ENCODE results near the gene GTF2F2.
"Not testable (repeated sequence)": the region's sequence is repeated elsewhere in the genome, so short reads cannot be mapped to it uniquely, and the experiment has no call there.

Gene GTF2F2

GRCh38 chr13:45215392-45216077 lies 95.2 kb downstream of the GTF2F2 start:
- no peak for DNase-seq (ENCODE audit: low spot score)

- DNase-seq (ENCODE audit: low spot score) = no peak
Observed at GRCh38 chr13:45216193-45216592, 95.9 kb downstream of the GTF2F2 start.

GRCh38 chr13:45218689-45219088 lies 98.4 kb downstream of the GTF2F2 start:
- no peak for DNase-seq (ENCODE audit: low spot score)

- DNase-seq (ENCODE audit: low spot score) = no peak
Observed at GRCh38 chr13:45219123-45219891, 99.0 kb downstream of the GTF2F2 start.

- peak; percentile 37 for DNase-seq (ENCODE audit: low spot score)
Observed at GRCh38 chr13:45219938-45220375, 99.6 kb downstream of the GTF2F2 start.

- DNase-seq (ENCODE audit: low spot score) = no peak
Observed at GRCh38 chr13:45220403-45220802, 100.1 kb downstream of the GTF2F2 start.

- no peak for DNase-seq (ENCODE audit: low spot score)
Observed at GRCh38 chr13:45222516-45222915, 102.2 kb downstream of the GTF2F2 start.

GRCh38 chr13:45222919-45223318 lies 102.6 kb downstream of the GTF2F2 start:
- DNase-seq (ENCODE audit: low spot score) = no peak

- peak; percentile 44 for DNase-seq (ENCODE audit: low spot score)
Observed at GRCh38 chr13:45224176-45224575, 103.9 kb downstream of the GTF2F2 start.

- no peak for DNase-seq (ENCODE audit: low spot score)
Observed at GRCh38 chr13:45225370-45225769, 105.1 kb downstream of the GTF2F2 start.

GRCh38 chr13:45226024-45226423 lies 105.7 kb downstream of the GTF2F2 start:
- DNase-seq (ENCODE audit: low spot score) = no peak

- no peak for DNase-seq (ENCODE audit: low spot score)
Observed at GRCh38 chr13:45228002-45228401, 107.7 kb downstream of the GTF2F2 start.

GRCh38 chr13:45229172-45229571 lies 108.9 kb downstream of the GTF2F2 start:
- DNase-seq (ENCODE audit: low spot score) = no peak

GRCh38 chr13:45231305-45231704 lies 111.0 kb downstream of the GTF2F2 start:
- no peak for DNase-seq (ENCODE audit: low spot score)

GRCh38 chr13:45231722-45232121 lies 111.4 kb downstream of the GTF2F2 start:
- DNase-seq (ENCODE audit: low spot score) = peak; percentile 14

GRCh38 chr13:45232591-45232990 lies 112.3 kb downstream of the GTF2F2 start:
- DNase-seq (ENCODE audit: low spot score) = no peak

- DNase-seq (ENCODE audit: low spot score) = peak; percentile 52
Observed at GRCh38 chr13:45238945-45239795, 118.9 kb downstream of the GTF2F2 start.

- DNase-seq (ENCODE audit: low spot score) = no peak
Observed at GRCh38 chr13:45240143-45240542, 119.8 kb downstream of the GTF2F2 start.

GRCh38 chr13:45242070-45242469 lies 121.8 kb downstream of the GTF2F2 start:
- DNase-seq (ENCODE audit: low spot score) = peak; percentile 58

- no peak for DNase-seq (ENCODE audit: low spot score)
Observed at GRCh38 chr13:45242524-45242923, 122.2 kb downstream of the GTF2F2 start.

GRCh38 chr13:45243077-45243476 lies 122.8 kb downstream of the GTF2F2 start:
- DNase-seq (ENCODE audit: low spot score) = no peak

- not testable (repeated sequence) for DNase-seq (ENCODE audit: low spot score)
Observed at GRCh38 chr13:45244736-45245135, 124.4 kb downstream of the GTF2F2 start.

- DNase-seq (ENCODE audit: low spot score) = no peak
Observed at GRCh38 chr13:45249662-45250061, 129.4 kb downstream of the GTF2F2 start.

Measured in AG08395 (cell line).